Activated CD4-positive, alpha-beta T cell treated with anti-CD3 and anti-CD28 coated beads, Interleukin-2, amount 50 U/mL, for 16 hours (primary cell): Measurements from ENCODE around the gene KCNE5.
"Not testable (repeated sequence)": the region's sequence is repeated elsewhere in the genome, so short reads cannot be mapped to it uniquely, and the experiment has no call there.

Experiments
- DNase-seq: peaks from one replicate; pipeline ENCODE4 v3.0.0-alpha.2; 2020

Gene KCNE5

GRCh38 chrX:109601486-109601885 lies 23.5 kb downstream of the KCNE5 start:
- DNase-seq = no peak

DNA sequence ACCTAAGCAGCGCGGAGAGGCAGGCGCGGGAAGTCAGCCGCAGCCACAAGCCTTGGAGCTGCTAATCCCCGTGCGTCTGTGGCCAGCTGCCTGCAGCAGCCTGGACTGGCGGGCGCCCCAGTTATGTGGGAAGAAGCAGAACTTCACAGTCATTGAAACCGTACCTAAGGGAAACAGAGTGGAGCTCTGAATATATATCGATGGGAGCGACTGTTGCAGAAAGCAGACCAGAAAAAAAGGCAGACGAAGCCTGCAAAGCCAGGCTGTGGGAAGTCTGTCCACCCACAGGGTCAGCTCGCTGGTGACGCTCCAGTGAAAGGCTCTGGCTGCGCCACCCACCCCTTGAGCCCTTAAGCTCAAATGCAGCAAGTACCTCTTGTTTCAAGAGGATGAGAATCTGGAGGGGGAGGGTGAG lies 24.7 kb downstream of the KCNE5 start:
- DNase-seq = no peak

DNA sequence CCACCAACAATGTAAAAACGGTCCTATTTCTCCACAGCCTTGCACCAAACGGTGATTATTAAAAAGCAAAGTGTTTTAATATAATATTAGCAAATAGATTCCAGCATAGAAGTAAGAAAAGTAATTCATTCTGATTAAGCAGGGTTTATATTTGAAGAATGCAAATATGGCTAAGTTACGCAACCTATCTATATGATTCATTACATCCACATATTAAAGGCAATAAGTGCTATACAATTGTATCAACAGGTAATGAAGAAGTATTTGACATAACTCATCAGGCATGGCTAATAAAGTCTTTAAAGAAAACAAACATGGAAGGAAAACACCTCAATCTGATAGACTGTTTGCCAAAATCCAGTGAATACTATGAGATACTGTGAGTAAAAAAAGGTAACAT lies 29.0 kb downstream of the KCNE5 start:
- no peak for DNase-seq

DNA sequence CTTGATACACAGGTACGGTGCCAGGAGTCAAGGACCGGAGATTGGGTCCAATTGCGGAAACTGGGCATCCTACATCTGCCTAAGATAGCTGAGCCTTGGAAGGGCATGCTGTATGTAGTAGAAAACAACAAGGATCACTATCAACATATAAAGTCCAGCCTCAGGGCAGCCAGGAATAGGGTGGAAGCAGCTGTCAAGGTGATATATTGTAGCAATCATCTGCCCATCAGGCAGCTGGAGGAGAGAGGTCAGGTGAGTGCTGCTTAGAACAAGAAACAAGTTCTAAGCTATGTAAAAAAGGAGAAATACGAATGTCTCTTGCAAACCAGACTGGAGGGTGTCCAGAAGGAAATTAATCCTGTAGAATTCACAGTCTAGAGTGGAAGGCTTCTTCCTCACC lies 34.8 kb downstream of the KCNE5 start:
- no peak for DNase-seq

- DNase-seq = no peak
Observed at GRCh38 chrX:109585488-109585887, 39.5 kb downstream of the KCNE5 start.

DNA sequence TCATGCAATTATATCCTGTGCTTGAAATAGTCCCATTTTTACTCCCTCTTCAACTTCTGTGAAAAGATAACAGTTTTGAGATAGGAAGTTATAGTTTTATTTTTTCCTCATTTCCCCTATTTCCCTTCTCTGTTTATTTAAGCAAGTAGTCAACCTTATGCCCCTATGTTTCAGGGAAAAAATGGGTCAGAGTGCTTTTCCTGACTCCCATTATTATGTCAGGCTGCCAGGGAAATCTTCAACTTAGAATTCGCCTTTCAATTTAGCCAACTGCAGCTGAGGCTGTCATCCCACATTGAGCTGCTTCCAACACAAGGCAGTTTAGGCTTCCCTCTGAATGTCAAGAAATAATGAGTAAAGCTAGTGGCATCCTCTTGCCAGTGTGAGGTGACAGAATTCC lies 46.1 kb downstream of the KCNE5 start:
- no peak for DNase-seq

GRCh38 chrX:109577055-109577454 lies 47.9 kb downstream of the KCNE5 start:
- no peak for DNase-seq

DNA sequence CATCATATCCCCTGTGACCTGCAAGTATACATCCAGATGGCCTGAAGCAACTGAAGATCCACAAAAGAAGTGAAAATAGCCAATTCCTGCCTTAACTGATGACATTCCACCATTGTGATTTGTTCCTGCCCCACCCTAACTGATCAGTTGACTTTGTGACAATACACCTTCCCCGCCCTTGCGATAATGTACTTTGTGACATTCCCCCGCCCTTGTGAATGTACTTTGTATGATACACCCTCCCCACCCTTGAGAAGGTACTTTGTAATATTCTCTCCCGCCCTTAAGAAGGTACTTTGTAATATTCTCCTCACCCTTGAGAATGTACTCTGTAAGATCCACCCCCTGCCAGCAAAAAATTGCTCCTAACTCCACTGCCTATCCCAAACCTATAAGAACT lies 48.9 kb downstream of the KCNE5 start:
- not testable (repeated sequence) for DNase-seq
